K562 (cell line): ENCODE data around the gene PDCD1. TPM values are rescaled to one million over a fixed set of nuclear protein-coding genes. Genes with fewer than 3 reads are reported as not detected.

Source experiments
- ARID3B ChIP-seq: fragments of 250-450 bp; sonication (Bioruptor Pico); IDR thresholded peaks from 2 replicates; pipeline ENCODE4 v1.4.0; 2020; ENCODE audit warnings: borderline replicate concordance
- CCAR2 ChIP-seq: fragments of 200-400 bp; formaldehyde crosslinking; IDR thresholded peaks from 2 replicates; pipeline ENCODE4 v1.6.1; 2017; ENCODE audit warnings: mild to moderate bottlenecking, low read depth, low read length
- DDX20 ChIP-seq: fragments of 450-650 bp; IDR thresholded peaks from 2 replicates; pipeline ENCODE4 v1.6.1; 2016; ENCODE audit warnings: missing genetic modification characterization, low read depth, mild to moderate bottlenecking, missing compliant biosample characterization, moderate library complexity
- GTF2B ChIP-seq: IDR thresholded peaks from 2 replicates; pipeline ENCODE4 v1.6.1; 2011; ENCODE audit not compliant: insufficient read length; ENCODE audit errors: extremely low read depth
- HDAC1 ChIP-seq, 2 experiments: fragments of 450-650 bp; IDR thresholded peaks; 2 replicates each; pipeline ENCODE4 v1.6.1; 2016 to 2017; ENCODE audit warnings: inconsistent platforms in 1 of 2, mild to moderate bottlenecking in 1 of 2, moderate library complexity in 1 of 2
- HEY1 ChIP-seq: fragments of 250-450 bp; sonication (Bioruptor Pico); IDR thresholded peaks from 2 replicates; pipeline ENCODE4 v1.5.0; 2020; ENCODE audit warnings: mild to moderate bottlenecking, moderate library complexity, borderline replicate concordance
- HNRNPUL1 ChIP-seq: fragments of 200-400 bp; formaldehyde crosslinking; IDR thresholded peaks from 2 replicates; pipeline ENCODE4 v1.6.1; 2017; ENCODE audit warnings: low read length
- KDM5B ChIP-seq: fragments of 200-600 bp; sonication (generic); IDR thresholded peaks from 2 replicates; pipeline ENCODE4 v1.6.1; 2012; ENCODE audit warnings: low read depth, mild to moderate bottlenecking, moderate library complexity, low read length, control low read depth, inconsistent platforms; ENCODE audit not compliant: insufficient replicate concordance
- MYC ChIP-seq, 2 experiments: fragments of 250-450 bp in 1 of 2; sonication (Bioruptor Pico) in 1 of 2; IDR thresholded peaks; 2 replicates each; pipeline versions ENCODE4 v1.5.1 to v1.6.1; 2012 to 2021; ENCODE audit warnings: low read depth in 2 of 2, borderline replicate concordance in 1 of 2, improper control_type of control experiment in 1 of 2, low read length in 1 of 2, mild to moderate bottlenecking in 1 of 2, moderate library complexity in 1 of 2
- SPI1 ChIP-seq: IDR thresholded peaks from 2 replicates; pipeline ENCODE4 v1.6.1; 2011; ENCODE audit warnings: low read depth, low read length, control low read depth, borderline replicate concordance
- ZBTB40 ChIP-seq, 2 experiments: fragments of 450-650 bp in 1 of 2; sonication (generic) in 1 of 2; formaldehyde crosslinking in 1 of 2; IDR thresholded peaks; 2 replicates each; pipeline versions ENCODE4 v1.7.1 to v1.9.0; 2016 to 2022; ENCODE audit warnings: inconsistent platforms in 1 of 2, mild to moderate bottlenecking in 1 of 2, missing genetic modification reagents in 1 of 2
- ZC3H8 ChIP-seq: fragments of 450-650 bp; IDR thresholded peaks from 2 replicates; pipeline ENCODE4 v1.6.1; 2017
- ZNF212 ChIP-seq: fragments of 450-650 bp; formaldehyde crosslinking; IDR thresholded peaks from 2 replicates; pipeline ENCODE4 v1.4.0; 2020; ENCODE audit warnings: mild to moderate bottlenecking
- ZNF274 ChIP-seq: IDR thresholded peaks from 2 replicates; pipeline ENCODE4 v1.6.1; 2011; ENCODE audit warnings: low read depth, mild to moderate bottlenecking, low read length, moderate library complexity, borderline replicate concordance
- ZNF507 ChIP-seq: conservative IDR thresholded peaks from 2 replicates; pipeline ENCODE4 v1.6.1; 2017; ENCODE audit warnings: missing genetic modification characterization, missing compliant biosample characterization
- polyA plus RNA-seq, 8 experiments: library from polyadenylated mRNA; depleted of rRNA in 4 of 8; stranded (reverse) in 5 of 8; unstranded in 3 of 8; fragments of >200 nt; fragmentation: Nextera tagmentation in 2 of 8; fragmentation: Illumina TruSeq in 1 of 8; extraction: Ambion mirVana in 2 of 8; extraction: Trizol in 1 of 8; gene quantifications; 2 replicates each; pipeline versions ENCODE4 v1.2.1 to v1.2.3, GENCODE V29; 2011 to 2014; ENCODE audit warnings: inconsistent platforms in 1 of 8, missing spikeins in 1 of 8
- total RNA-seq, 7 experiments: library from RNA; depleted of rRNA in 6 of 7; stranded (reverse); fragments of >200 nt in 6 of 7; fragmentation: Illumina TruSeq in 2 of 7; extraction: Trizol in 2 of 7; gene quantifications; 2 replicates each; pipeline versions ENCODE4 v1.2.1 to v1.2.3, GENCODE V29; 2011 to 2021; ENCODE audit warnings: low replicate concordance in 1 of 7

The PDCD1 gene
- total and polyA plus RNA-seq, 9 of the 15 experiments (the other 6 are each of a cell fraction or from before 2014, with no cell fraction given), result 0.15 to 2.5 (median 1.0) TPM; not detected in 2

GRCh38 chr2:241892299-241893137, 33.8 kb upstream of the PDCD1 start (continued):
- TF ChIP-seq ZBTB40 (IDR thresholded peaks at IDR 0.05), result no peak
- TF ChIP-seq ZBTB40 (CRISPR knock-in tag; IDR thresholded peaks at IDR 0.05), result no peak
- no peak for TF ChIP-seq ZNF212 (CRISPR knock-in tag)
- no peak for TF ChIP-seq MYC (IDR thresholded peaks at IDR 0.05; ENCODE audit: low read depth, low read length)
- no peak for TF ChIP-seq MYC (CRISPR knock-in tag; IDR thresholded peaks at IDR 0.05; ENCODE audit: borderline replicate concordance, low read depth)
- TF ChIP-seq ARID3B (CRISPR knock-in tag), result no peak
- TF ChIP-seq DDX20 (tag), result no peak
- TF ChIP-seq ZNF507 (tag), result no peak
- no peak for TF ChIP-seq CCAR2
- no peak for TF ChIP-seq HEY1
- TF ChIP-seq ZNF274, result no peak
- TF ChIP-seq SPI1, result no peak
- no peak for TF ChIP-seq ZC3H8
- TF ChIP-seq HNRNPUL1, result no peak
- TF ChIP-seq GTF2B, result no peak
- TF ChIP-seq KDM5B, result no peak
- TF ChIP-seq HDAC1 (IDR thresholded peaks at IDR 0.05), result peak in 1 of 2 experiments; percentile 81; a peak in 2 of 4 replicates
